Hepatocyte (in vitro differentiated cells): ENCODE data around the gene CDV3. TPM values are rescaled to one million over a fixed set of nuclear protein-coding genes. Genes with fewer than 3 reads are reported as not detected.

Experiments
- DNase-seq: peaks from one replicate; pipeline ENCODE4 v3.0.0-alpha.2; 2016; ENCODE audit warnings: low spot score
- H2AFZ ChIP-seq: fragments of 200-600 bp; sonication (generic); 2 replicates; pipeline ENCODE4 v1.6.0; 2016; ENCODE audit warnings: antibody characterized with exemption, mild to moderate bottlenecking
- H3K27ac ChIP-seq: fragments of 200-600 bp; sonication (generic); 2 replicates; pipeline ENCODE4 v1.5.1; 2016; ENCODE audit warnings: mild to moderate bottlenecking
- H3K27me3 ChIP-seq: fragments of 200-600 bp; sonication (generic); 2 replicates; pipeline ENCODE4 v1.6.1; 2016
- H3K36me3 ChIP-seq: fragments of 200-600 bp; sonication (generic); replicated peaks from 2 replicates; pipeline ENCODE4 v1.5.1; 2016; ENCODE audit warnings: low read depth; ENCODE audit not compliant: insufficient read depth
- H3K4me1 ChIP-seq: fragments of 200-600 bp; sonication (generic); 2 replicates; pipeline ENCODE4 v1.5.1; 2016; ENCODE audit warnings: mild to moderate bottlenecking, moderate library complexity; ENCODE audit not compliant: insufficient read depth
- H3K4me2 ChIP-seq: fragments of 200-600 bp; sonication (generic); 2 replicates; pipeline ENCODE4 v1.6.0; 2016
- H3K4me3 ChIP-seq: fragments of 200-600 bp; sonication (generic); 2 replicates; pipeline ENCODE4 v1.5.1; 2016; ENCODE audit warnings: mild to moderate bottlenecking
- H3K79me2 ChIP-seq: fragments of 200-600 bp; sonication (generic); 2 replicates; pipeline ENCODE4 v1.6.0; 2017; ENCODE audit warnings: mild to moderate bottlenecking
- H3K9me2 ChIP-seq: fragments of 200-600 bp; sonication (generic); replicated peaks from 2 replicates; pipeline ENCODE4 v1.6.0; 2017; ENCODE audit warnings: mild to moderate bottlenecking; ENCODE audit not compliant: insufficient read depth
- H3K9me3 ChIP-seq: fragments of 200-600 bp; sonication (generic); 2 replicates; pipeline ENCODE4 v1.5.1; 2016; ENCODE audit warnings: low read depth, mild to moderate bottlenecking
- H4K20me1 ChIP-seq: fragments of 200-600 bp; sonication (generic); 2 replicates; pipeline ENCODE4 v1.6.0; 2016; ENCODE audit warnings: mild to moderate bottlenecking; ENCODE audit not compliant: insufficient read depth, poor library complexity, severe bottlenecking
- CTCF ChIP-seq: fragments of 200-600 bp; sonication (generic); IDR thresholded peaks from 2 replicates; pipeline ENCODE4 v1.5.1; 2016; ENCODE audit warnings: antibody characterized with exemption, mild to moderate bottlenecking; ENCODE audit not compliant: poor library complexity
- EZH2 ChIP-seq: fragments of 200-600 bp; sonication (generic); IDR thresholded peaks from 2 replicates; pipeline ENCODE4 v1.6.1; 2016; ENCODE audit warnings: antibody characterized with exemption, mild to moderate bottlenecking, borderline replicate concordance
- EZH2phosphoT487 ChIP-seq: fragments of 200-600 bp; sonication (generic); IDR thresholded peaks from one replicate; pipeline ENCODE4 v1.6.1; 2018; ENCODE audit warnings: antibody characterized with exemption, mild to moderate bottlenecking, low read depth, moderate library complexity; ENCODE audit not compliant: unreplicated experiment, severe bottlenecking
- WGBS: methylation state at CpG from one replicate; pipeline ENCODE4 v1.1.6; 2016; ENCODE audit warnings: low lambda C conversion rate; ENCODE audit errors: missing lambda C conversion rate; 5-methylcytosine and 5-hydroxymethylcytosine counted together
- polyA plus RNA-seq: library from polyadenylated mRNA; unstranded; fragments of >200 nt; fragmentation: Nextera tagmentation; extraction: Ambion mirVana; gene quantifications from 2 replicates; pipeline ENCODE4 v1.2.1, GENCODE V29; 2016
- total RNA-seq: library from RNA; depleted of rRNA; stranded (reverse); fragments of >200 nt; gene quantifications from 2 replicates; pipeline ENCODE4 v1.2.3, GENCODE V29; 2014

The CDV3 gene
- total and polyA plus RNA-seq, 2 experiments from 2014 or later, result 97.6 to 243 TPM

GRCh38 chr3:133593243-133593642, 19.8 kb downstream of the CDV3 start:
- Histone ChIP-seq H3K4me1 (no peaks in the 10 kb centered on the region), H4K20me1 (peaks cover 12% of the 10 kb centered on the region), H3K79me2 (peaks cover 2% of the 10 kb centered on the region), H3K4me3 (no peak overlapping the region), H3K4me2 (no peak overlapping the region), H3K9me2 (no peaks in the 10 kb centered on the region), H3K36me3 (no peaks in the 10 kb centered on the region), H2AFZ (no peak overlapping the region), H3K27me3 (no peaks in the 10 kb centered on the region), H3K27ac (no peak overlapping the region), H3K9me3 (no peaks in the 10 kb centered on the region)
- DNase-seq, result no peak
- TF ChIP-seq EZH2 (no peak), CTCF (no peak), EZH2phosphoT487 (no peak)
- WGBS, result 81% methylated on average over 2 of the region's 2 CpGs

- Histone ChIP-seq H3K27ac (no peak overlapping the region), H2AFZ (no peak overlapping the region), H3K4me1 (no peaks in the 10 kb centered on the region), H3K36me3 (no peaks in the 10 kb centered on the region), H3K4me3 (no peak overlapping the region), H3K9me3 (no peaks in the 10 kb centered on the region), H3K4me2 (no peak overlapping the region), H4K20me1 (no peaks in the 10 kb centered on the region), H3K27me3 (no peaks in the 10 kb centered on the region), H3K79me2 (no peaks in the 10 kb centered on the region), H3K9me2 (no peaks in the 10 kb centered on the region)
- no peak for DNase-seq
- TF ChIP-seq EZH2 (no peak), EZH2phosphoT487 (no peak), CTCF (no peak)
- WGBS, result 86% methylated on average over 1 of the region's 1 CpG
Observed at GRCh38 chr3:133595341-133595740, 21.9 kb downstream of the CDV3 start.

GRCh38 chr3:133598405-133598804, 24.9 kb downstream of the CDV3 start:
- H3K27ac ChIP-seq, result no peak overlapping the region
- no peak overlapping the region for H3K4me3 ChIP-seq
- no peak overlapping the region for H3K4me2 ChIP-seq
- no peaks in the 10 kb centered on the region for H3K79me2 ChIP-seq
- 93% methylated on average over 3 of the region's 3 CpGs for WGBS
- no peaks in the 10 kb centered on the region for H3K27me3 ChIP-seq
- no peaks in the 10 kb centered on the region for H3K9me3 ChIP-seq
- H4K20me1 ChIP-seq, result no peaks in the 10 kb centered on the region
- TF ChIP-seq EZH2 (no peak), EZH2phosphoT487 (no peak), CTCF (no peak)
- H3K36me3 ChIP-seq, result no peaks in the 10 kb centered on the region
- no peak for DNase-seq
- H3K4me1 ChIP-seq, result no peaks in the 10 kb centered on the region
- H3K9me2 ChIP-seq, result no peaks in the 10 kb centered on the region
- H2AFZ ChIP-seq, result no peak overlapping the region

- no peaks in the 10 kb centered on the region for H3K27me3 ChIP-seq
- no peak overlapping the region for H3K4me3 ChIP-seq
- H4K20me1 ChIP-seq, result no peaks in the 10 kb centered on the region
- H3K4me1 ChIP-seq, result no peaks in the 10 kb centered on the region
- no peak overlapping the region for H3K27ac ChIP-seq
- WGBS, result 83% methylated on average over 2 of the region's 2 CpGs
- no peak overlapping the region for H2AFZ ChIP-seq
- DNase-seq, result no peak
- H3K79me2 ChIP-seq, result no peaks in the 10 kb centered on the region
- H3K9me3 ChIP-seq, result no peaks in the 10 kb centered on the region
- H3K9me2 ChIP-seq, result no peaks in the 10 kb centered on the region
- H3K36me3 ChIP-seq, result no peaks in the 10 kb centered on the region
- TF ChIP-seq CTCF (no peak), EZH2phosphoT487 (no peak), EZH2 (no peak)
- no peak overlapping the region for H3K4me2 ChIP-seq
Observed at GRCh38 chr3:133599280-133599679, 25.8 kb downstream of the CDV3 start.
